Type B pancreatic cell (in vitro differentiated cells): Measurements from ENCODE around the gene RBP4. TPM values are rescaled to one million over a fixed set of nuclear protein-coding genes. Genes with fewer than 3 reads are reported as not detected.
A peak's percentile ranks its signal among the peaks of the same experiment; 100 is the strongest.

Source experiments
- DNase-seq: peaks from one replicate; pipeline ENCODE4 v3.0.0; 2021; ENCODE audit warnings: mixed read lengths; ENCODE audit not compliant: unreplicated experiment; ENCODE audit errors: extremely low spot score
- H3K27ac Mint-ChIP-seq: 2 replicates; pipeline ENCODE4 v1.8.0; 2021; ENCODE audit warnings: mild to moderate bottlenecking, mixed read lengths
- H3K27me3 Mint-ChIP-seq: 2 replicates; pipeline ENCODE4 v1.8.0; 2021; ENCODE audit warnings: mixed read lengths
- H3K36me3 Mint-ChIP-seq: 2 replicates; pipeline ENCODE4 v1.8.0; 2021; ENCODE audit warnings: mixed read lengths
- H3K4me1 Mint-ChIP-seq: one replicate; pipeline ENCODE4 v1.8.0; 2021; ENCODE audit warnings: mixed read lengths; ENCODE audit not compliant: unreplicated experiment
- H3K4me3 Mint-ChIP-seq: 2 replicates; pipeline ENCODE4 v1.8.0; 2021; ENCODE audit warnings: mild to moderate bottlenecking, mixed read lengths
- H3K9me3 Mint-ChIP-seq: 2 replicates; pipeline ENCODE4 v1.8.0; 2021; ENCODE audit warnings: mixed read lengths
- total RNA-seq: library from RNA; stranded (reverse); gene quantifications from 2 replicates; pipeline ENCODE4 v1.2.1, GENCODE V29; 2021; ENCODE audit warnings: low replicate concordance
- TF ChIP-seq, protein P1 (sequence below): fragments of 200-600 bp; sonication (generic); conservative IDR thresholded peaks from 2 replicates; pipeline ENCODE4 v1.5.0; 2021; ENCODE audit warnings: antibody characterized with exemption, mild to moderate bottlenecking

RBP4 gene
- total RNA-seq, 1 donor from 2014 or later = 30.3 TPM

GRCh38 chr10:93612311-93612710 is 11.3 kb upstream of the RBP4 start, which contains the start of gene PDE6C:
PDE6C (plus strand) TSS chr10:93612537; CDS start chr10:93612726, 189 bp downstream.
- Mint-ChIP-seq H3K27me3 (peaks cover 31% of the 10 kb centered on the region), H3K27ac (no peak within 1 kb of the TSS), H3K4me3 (no peak within 1 kb of the TSS), H3K36me3 (no peaks in the 10 kb centered on the region), H3K9me3 (no peaks in the 10 kb centered on the region), H3K4me1 (peaks cover 5% of the 10 kb centered on the region)
- TF ChIP-seq, protein P1, sequence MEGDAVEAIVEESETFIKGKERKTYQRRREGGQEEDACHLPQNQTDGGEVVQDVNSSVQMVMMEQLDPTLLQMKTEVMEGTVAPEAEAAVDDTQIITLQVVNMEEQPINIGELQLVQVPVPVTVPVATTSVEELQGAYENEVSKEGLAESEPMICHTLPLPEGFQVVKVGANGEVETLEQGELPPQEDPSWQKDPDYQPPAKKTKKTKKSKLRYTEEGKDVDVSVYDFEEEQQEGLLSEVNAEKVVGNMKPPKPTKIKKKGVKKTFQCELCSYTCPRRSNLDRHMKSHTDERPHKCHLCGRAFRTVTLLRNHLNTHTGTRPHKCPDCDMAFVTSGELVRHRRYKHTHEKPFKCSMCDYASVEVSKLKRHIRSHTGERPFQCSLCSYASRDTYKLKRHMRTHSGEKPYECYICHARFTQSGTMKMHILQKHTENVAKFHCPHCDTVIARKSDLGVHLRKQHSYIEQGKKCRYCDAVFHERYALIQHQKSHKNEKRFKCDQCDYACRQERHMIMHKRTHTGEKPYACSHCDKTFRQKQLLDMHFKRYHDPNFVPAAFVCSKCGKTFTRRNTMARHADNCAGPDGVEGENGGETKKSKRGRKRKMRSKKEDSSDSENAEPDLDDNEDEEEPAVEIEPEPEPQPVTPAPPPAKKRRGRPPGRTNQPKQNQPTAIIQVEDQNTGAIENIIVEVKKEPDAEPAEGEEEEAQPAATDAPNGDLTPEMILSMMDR = no peak
- DNase-seq = no peak

- Mint-ChIP-seq H3K9me3 (no peaks in the 10 kb centered on the region), H3K27ac (no peak overlapping the region), H3K36me3 (no peaks in the 10 kb centered on the region), H3K4me3 (no peak overlapping the region), H3K4me1 (peaks cover 10% of the 10 kb centered on the region), H3K27me3 (peaks cover 57% of the 10 kb centered on the region)
- TF ChIP-seq, protein P1 = no peak
- DNase-seq = no peak
These were observed 7.4 kb upstream of the RBP4 start for GRCh38 chr10:93608421-93608820.

- Mint-ChIP-seq H3K27ac (no peak overlapping the region), H3K9me3 (no peaks in the 10 kb centered on the region), H3K4me1 (peaks cover 10% of the 10 kb centered on the region), H3K27me3 (peaks cover 79% of the 10 kb centered on the region), H3K4me3 (peak overlapping the region; percentile 10), H3K36me3 (no peaks in the 10 kb centered on the region)
- TF ChIP-seq, protein P1 = no peak
- DNase-seq = no peak
These were observed 3.1 kb upstream of the RBP4 start for GRCh38 chr10:93604146-93604545.

DNA sequence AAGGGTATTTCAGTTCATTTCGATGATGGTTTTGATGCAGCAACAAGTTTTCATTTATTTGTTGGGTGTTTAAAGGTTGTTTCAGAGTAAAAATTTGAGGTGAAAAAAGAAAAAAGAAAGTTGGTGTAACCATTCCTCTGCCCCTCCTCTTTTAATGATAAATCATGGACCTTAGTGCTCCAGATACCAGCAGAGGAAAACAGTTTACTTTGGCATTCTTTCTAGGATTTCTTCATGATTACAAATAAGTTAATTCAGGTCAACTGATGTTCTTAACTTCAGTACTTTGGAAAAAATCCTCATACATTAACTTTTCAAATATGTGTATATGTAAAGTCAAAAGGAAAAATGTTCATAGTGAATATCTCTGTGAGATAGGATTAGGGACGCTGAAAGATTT is 2.0 kb upstream of the RBP4 start:
- H3K9me3 Mint-ChIP-seq = no peaks in the 10 kb centered on the region
- no peak overlapping the region for H3K4me3 Mint-ChIP-seq
- DNase-seq = no peak
- H3K27me3 Mint-ChIP-seq = peaks cover 77% of the 10 kb centered on the region
- no peaks in the 10 kb centered on the region for H3K36me3 Mint-ChIP-seq
- TF ChIP-seq, protein P1 = no peak
- H3K27ac Mint-ChIP-seq = no peak overlapping the region
- H3K4me1 Mint-ChIP-seq = peaks cover 10% of the 10 kb centered on the region

GRCh38 chr10:93601774-93602162 is 733 bp upstream of the RBP4 start:
- H3K9me3 Mint-ChIP-seq = no peaks in the 10 kb centered on the region
- peaks cover 10% of the 10 kb centered on the region for H3K4me1 Mint-ChIP-seq
- peaks cover 77% of the 10 kb centered on the region for H3K27me3 Mint-ChIP-seq
- H3K27ac Mint-ChIP-seq = no peak overlapping the region
- H3K36me3 Mint-ChIP-seq = no peaks in the 10 kb centered on the region
- TF ChIP-seq, protein P1 = no peak
- DNase-seq = no peak
- peak overlapping the region; percentile 76 for H3K4me3 Mint-ChIP-seq
